Daoy (cell line): ENCODE measurements around the gene FBXO5. TPM values are rescaled to one million over a fixed set of nuclear protein-coding genes. Genes with fewer than 3 reads are reported as not detected.
A peak's percentile ranks its signal among the peaks of the same experiment; 100 is the strongest.
"Not testable (repeated sequence)": the region's sequence is repeated elsewhere in the genome, so short reads cannot be mapped to it uniquely, and the experiment has no call there.

Experiments used
- DNase-seq: peaks from one replicate; pipeline ENCODE4 v3.0.0-alpha.2; 2015; ENCODE audit warnings: low read depth
- total RNA-seq: library from RNA; depleted of rRNA; stranded (reverse); fragments of >200 nt; shearing (Covaris generic); gene quantifications from 2 replicates; pipeline ENCODE4 v1.2.3, GENCODE V29; 2014; rRNA removed

The FBXO5 gene, protein sequence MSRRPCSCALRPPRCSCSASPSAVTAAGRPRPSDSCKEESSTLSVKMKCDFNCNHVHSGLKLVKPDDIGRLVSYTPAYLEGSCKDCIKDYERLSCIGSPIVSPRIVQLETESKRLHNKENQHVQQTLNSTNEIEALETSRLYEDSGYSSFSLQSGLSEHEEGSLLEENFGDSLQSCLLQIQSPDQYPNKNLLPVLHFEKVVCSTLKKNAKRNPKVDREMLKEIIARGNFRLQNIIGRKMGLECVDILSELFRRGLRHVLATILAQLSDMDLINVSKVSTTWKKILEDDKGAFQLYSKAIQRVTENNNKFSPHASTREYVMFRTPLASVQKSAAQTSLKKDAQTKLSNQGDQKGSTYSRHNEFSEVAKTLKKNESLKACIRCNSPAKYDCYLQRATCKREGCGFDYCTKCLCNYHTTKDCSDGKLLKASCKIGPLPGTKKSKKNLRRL
- total RNA-seq = 64.4 and 80.4 TPM in 2 replicates

DNA sequence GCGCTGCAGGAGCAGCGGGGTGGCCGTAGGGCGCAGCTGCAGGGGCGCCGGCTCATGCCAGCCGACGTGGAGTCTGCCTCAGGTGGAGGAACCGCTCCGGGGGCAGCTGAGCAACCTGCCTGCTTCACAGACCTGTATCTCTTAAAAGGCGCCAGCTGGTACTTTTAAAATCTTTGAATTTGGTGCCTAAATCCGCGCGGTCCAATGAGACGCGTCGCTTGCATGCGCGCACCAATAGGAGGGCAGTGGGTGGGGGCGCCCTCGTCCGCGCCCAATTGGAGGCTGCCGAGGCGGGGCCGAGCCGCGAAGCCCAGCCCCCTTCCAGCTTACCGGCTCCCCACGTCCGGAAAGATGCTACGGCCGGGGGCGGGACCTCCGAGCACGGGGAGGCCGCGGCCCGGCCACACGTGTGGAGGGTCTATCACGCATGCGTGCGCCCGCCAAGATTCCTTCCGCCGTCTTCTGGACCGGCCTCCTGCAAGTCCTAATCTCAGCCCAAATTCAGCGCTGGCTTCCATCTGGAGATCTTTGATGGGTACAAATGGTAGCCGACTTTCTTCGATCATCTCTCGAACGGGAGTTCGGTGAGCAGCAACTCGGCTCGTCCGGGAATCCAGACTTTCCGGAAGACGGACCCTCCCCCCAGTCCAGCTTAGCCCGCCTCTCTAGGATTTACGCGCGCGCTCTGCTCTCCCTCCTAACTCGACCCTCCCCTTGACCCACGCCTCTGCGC, at the start of gene FBXO5:
FBXO5 (minus strand) TSS at position 138 of the 733 bp plus-strand sequence; CDS start at position 56, 82 bp downstream.
- peak; percentile 100 for DNase-seq

DNA sequence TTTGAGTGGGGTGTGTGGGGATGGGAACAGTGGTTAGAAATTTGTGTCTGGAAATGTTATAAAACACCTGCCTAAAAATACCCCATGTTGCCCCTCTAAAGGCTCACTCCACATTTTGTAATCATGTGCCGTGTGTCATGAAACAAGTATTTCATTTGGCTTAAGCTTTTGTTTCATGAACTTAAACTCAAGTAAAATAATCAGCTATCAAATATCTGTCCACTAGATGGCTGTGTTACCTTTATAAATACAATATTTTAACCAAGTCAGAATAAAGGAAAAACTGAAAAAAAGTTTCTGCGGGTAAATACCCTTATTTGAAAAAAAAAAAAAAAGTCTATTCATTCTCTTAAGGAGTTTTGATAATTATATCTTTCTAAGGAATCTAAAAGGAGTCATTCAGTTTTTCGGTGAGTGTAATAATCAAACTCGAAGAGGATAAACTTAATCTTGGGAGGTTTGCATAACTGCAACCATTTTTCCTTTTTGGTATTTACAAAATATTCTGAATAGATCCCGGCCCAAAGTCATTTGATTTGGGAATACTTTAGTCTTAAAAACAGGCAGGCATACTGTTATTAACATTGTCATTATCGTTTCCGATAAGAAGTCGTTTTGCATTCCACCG, 49.5 kb upstream of the FBXO5 start:
- peak; percentile 23 for DNase-seq

DNA sequence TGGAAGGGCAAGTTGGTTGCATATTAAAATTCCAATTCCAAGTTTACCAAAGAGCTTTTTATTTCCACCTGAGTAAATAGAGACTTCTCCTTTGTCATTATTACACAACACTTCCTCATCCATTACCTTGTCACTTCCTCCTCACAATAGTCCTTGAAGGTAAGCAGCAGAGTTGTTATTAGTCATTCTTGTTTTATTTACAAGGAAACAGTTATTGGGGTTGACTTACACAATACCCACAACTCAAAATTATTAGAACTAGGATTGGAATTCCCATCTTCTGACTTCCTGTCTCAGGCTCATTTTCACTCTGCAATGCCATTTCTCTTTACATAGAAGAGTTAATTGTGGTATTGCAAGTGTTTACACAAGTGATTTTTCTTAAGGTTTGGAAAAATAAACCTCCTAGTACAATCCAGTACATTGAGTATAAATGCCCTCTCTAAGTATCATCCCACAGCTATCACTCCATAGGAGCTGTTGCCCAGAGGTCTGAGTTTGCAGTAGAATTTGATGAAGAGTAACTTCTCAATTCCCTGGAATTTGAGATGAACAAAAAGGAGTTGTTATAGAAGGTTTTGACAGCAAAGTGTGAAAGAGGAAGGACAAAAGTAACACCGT, 48.6 kb upstream of the FBXO5 start:
- DNase-seq = no peak

DNA sequence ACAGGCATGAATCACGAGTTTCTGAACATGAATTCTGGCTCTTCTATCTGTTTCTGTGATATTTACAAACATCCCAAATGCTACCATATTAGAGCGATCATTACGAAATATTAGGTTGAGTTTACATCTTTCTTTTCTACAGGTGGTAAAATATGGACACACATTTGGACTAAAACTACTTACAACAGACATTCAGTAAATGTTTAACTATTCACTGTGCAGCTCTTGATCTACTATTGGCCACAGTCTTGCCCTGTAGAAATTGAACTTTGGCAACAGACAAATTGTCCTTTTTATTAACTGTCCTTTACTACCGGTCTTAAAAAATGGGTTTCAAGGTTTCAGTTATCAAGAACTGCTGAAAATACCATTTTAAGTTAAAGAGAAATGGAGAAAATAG, 46.1 kb upstream of the FBXO5 start:
- no peak for DNase-seq

DNA sequence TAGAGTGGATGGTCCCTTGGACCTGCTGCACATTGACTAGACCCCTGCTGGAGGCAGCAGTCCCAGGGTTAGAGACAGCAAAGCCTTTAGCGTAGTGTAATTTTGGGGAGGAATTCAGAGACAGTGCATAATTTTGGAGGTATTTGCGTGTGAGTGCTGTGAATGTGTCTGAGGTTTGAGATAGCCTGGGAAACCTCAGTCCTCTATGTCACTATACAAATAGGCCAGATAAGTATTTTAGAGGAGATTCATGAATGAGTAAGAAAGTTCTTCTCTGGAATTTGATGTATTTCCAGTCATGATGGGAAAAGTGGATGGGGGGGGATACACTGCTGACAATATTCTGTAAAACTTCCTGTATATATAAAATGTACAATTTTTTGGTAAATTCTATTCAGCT, 45.4 kb upstream of the FBXO5 start:
- DNase-seq = no peak

DNA sequence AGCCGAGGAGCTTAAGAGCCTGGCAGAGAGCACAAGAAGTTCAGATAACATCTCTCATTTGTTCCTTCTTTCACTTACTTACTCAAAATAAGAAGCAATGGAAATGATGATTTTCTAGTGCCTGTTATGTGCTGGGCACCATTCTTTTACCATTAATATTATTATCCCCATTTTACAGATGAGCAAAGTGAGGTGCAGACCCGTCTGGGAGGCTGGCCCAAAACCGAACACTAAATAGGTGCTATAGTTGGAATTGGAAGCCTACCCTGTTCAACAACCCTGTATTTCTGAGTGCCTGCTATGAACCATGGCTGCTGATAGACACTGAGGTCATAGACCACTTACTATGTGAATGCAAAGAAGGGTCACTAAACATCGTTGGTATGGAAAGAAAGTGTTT, 44.6 kb upstream of the FBXO5 start:
- no peak for DNase-seq

DNA sequence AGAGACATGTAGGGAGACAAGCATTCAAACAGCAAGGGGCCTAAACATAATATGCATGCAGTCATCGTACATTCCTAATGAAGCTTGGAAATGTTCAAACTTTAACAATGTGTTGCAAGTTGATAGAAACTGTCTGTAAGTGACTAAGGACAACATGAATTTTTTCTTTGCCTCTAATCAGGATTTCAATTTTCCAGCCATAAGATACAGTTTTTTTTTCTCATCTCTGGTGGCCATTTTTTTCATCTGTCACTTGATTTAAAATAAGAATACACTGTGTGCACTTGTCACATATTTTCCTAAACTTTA, 41.8 kb upstream of the FBXO5 start:
- DNase-seq = no peak

DNA sequence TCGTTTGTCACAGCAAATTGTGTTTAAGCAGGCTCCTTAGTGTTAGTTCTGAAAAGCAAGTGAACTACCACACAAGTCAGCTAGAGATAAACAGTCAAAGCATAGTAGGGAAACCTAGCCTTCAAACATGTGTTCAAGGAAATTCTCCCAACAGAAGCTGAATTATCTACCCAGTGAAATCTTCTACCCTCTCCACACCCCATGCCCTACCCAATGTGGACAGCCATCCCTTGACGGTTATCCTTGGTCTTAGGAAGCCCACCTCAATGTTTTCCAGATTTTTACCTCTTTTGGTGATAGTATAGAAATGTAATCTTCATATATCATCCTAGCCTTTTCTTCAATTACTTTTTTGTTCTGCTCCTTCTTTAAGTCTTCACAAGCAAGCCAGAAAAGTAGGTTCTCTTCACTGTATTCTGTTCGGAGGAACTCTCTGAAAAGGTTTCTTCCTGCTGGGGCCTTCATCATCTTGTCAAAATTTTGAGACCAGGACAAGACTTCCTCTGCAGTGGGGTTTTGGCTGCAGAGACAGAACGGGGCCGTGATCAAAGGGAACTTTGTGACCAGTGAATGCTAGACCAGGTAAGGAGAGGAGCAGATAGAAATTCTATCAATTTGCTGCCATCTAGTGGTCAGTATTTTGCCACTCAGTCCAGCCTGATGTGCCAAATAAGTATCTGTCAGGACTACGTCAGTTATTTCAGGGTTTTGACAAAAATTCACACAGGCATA, 41.3 kb upstream of the FBXO5 start:
- DNase-seq = peak; percentile 60

DNA sequence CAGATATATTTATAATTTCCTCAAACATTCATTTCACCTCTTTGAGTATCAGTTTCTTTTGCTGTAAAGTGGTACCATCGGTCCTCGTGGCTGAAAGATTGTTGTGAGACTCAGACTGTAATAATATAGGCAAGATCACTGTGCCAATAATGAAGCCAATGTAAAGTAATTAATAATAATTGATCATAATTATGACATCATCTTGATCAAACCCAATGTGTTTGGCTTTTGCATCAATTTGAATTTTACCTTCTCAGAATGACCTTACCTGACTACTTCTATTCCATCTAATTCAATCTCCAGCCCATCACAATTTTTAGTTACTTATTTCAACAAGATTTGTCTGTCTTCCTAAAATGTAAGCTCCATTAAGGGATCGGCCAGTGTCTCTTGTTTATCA, 35.5 kb upstream of the FBXO5 start:
- DNase-seq = no peak

DNA sequence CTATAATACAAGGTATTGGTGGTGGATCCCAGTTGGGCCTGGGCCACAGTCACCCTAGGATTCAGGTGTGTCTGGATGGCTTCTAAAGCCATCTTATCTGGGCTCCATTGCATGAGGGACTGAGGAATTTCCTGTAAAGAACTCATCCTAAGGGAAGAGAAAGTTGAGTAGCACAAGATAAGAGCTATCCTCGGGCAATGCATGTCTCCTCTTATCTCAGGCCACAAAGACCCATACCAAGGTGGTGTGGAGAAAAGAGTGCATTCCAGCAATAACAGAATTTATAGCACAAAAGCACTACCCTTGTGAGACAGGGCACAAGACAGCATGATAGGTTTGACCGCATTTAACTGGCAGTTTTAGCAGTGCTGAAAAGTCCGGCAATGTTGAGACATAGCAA, 34.0 kb upstream of the FBXO5 start:
- no peak for DNase-seq

DNA sequence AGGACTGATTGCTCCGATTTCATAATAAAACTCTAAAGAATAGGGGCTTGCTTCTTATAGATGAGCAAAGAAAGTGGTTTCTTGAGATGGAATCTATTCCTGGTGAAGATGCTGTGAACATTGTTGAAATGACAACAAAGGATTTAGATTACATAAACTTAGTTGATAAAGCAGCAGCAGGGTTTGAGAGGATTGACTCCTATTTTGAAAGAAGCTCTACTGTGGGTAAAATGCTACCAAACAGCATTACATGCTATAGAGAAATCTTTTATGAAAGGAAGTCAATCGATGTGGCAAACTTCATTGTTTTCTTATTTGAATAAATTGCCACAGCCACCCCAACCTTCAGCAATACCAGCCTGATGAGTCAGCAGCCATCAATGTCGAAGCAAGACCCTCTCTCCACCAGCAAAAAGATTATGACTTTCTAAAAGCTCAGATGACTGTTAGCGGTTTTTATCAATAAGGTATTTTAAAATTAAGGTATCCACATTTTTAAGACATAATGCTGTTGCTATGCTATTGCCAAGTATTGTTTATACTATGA, 32.3 kb upstream of the FBXO5 start:
- no peak for DNase-seq

DNA sequence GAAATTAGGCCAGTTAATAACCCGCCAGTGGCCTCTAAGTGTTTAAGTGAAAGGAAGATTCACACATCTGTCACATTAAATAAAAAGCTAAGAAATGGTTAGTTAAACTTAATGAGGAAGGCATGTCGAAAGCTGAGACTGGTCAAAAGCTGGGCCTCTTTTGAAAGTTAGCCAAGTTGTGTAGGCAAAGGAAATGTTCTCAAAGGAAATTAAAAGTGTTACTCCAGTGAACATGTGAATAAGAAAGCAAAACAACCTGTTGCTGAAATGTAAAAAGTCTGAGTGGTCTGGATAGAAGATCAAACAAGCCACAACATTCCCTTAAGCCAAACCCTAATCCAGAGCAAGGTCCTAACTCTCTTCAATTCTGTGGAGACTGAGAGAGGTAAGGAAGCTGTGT, 30.6 kb upstream of the FBXO5 start:
- no peak for DNase-seq

DNA sequence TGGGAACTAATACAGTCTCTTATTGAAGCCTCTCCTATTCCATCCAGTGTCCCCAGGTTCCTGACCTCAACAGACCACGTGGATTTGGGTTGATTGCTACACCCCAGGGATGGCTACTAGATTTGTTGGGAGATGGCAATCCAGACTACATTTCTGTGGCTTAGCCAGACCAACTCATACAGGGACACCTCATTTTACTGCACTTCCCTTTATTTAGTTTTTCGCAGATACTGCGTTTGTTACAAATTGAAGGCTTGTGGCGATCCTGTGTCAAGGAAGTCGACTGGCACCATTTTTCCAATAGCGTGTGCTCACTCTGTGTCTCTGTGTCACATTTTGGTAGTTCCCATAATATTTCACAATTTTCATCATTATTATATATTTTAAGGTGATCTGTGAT, 30.0 kb upstream of the FBXO5 start:
- no peak for DNase-seq

DNA sequence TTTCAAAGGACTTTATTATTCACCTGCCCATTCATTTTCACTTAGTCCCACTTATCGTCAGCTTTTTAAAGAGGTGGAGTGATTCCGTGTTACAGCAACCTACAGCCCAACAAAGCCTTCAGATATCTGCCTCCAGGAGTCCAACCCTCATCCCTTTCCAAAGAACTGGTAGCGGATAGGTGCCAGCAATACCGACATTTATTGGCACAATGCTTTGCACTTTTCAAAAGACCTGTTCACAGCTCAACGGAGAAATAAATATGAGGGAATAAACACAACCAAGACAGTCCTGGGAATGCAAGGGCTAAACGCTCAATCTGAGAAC, 20.5 kb upstream of the FBXO5 start:
- DNase-seq = no peak

DNA sequence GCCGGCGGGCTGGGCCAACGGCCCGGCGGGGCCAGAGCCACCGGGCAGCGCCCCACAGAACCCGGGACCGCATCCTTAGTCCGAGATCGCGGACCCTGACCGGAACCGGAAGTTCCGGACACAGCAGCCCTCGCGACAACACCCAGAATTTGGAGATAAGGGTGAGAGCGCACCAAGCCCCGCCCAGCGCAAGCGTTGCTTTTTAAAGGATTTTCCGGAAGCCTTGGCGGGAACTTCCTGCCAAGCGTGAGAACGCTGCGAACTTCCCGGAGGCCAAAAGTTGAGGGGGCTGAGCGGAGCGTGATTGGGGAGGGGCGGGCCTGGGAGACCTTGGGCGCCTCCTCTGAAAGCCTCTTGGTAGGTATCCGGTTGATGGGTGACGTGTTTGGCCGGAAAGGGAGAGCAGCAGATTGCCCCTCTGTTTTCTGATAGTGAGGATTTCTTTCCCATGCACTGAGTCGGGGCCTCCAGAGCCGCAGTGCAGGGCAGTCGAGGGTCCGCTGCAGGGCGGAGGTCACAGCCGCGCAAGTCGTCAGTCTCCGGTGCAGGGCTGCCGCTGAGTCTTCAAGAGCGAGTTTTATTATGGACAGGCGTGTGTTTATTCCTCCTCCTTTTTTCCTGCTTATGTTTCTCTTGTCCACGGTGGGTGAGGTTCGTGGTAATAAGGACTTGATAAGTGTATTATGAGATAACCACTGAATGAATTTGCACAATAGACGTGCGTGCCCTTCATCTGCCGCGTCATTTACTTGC, 19.9 kb upstream of the FBXO5 start, which contains the start of gene MTRF1L:
MTRF1L (minus strand) TSS at position 97 of the 753 bp plus-strand sequence; CDS start at position 73, 24 bp downstream.
- DNase-seq = peak; percentile 99

DNA sequence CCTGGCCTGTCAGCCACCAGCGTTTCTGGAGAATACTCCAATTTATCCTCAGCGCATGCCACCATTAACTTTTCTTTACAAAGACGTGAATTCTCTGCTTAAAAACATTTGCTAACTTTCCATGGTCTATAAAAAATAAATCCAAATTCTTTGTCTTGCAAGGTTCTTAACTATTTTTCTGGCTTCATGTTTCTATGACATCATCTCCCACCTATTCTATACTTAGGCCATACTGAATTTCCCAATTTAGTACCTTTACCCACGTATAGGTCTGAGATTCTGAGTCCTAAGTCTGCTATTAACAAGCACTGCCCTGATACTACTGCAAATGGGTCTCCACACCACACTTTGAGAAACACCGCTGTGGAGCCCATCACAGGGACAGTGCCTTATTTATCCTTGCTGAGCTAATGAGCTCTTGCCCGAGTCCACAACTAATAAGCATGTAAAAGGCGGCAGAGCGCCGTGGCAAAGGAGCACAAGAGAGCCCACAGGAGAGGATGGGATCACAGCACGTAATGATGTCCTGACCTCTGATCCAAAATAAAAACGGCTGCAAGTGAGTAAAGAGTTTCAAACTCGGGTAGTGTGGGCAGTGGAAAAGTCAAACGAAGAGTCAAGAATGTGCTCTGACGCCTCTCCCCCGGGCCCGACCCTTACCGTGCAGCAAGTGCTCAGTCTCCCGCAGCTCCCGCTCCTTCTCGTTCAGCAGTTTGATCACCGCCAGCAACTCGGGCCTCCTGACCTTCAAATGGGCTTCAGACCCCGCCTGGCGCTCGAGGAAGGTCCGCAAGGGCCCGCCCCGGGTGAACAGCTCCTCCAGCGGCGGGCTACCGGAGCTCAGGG, 19.1 kb upstream of the FBXO5 start:
- peak; percentile 28 for DNase-seq

DNA sequence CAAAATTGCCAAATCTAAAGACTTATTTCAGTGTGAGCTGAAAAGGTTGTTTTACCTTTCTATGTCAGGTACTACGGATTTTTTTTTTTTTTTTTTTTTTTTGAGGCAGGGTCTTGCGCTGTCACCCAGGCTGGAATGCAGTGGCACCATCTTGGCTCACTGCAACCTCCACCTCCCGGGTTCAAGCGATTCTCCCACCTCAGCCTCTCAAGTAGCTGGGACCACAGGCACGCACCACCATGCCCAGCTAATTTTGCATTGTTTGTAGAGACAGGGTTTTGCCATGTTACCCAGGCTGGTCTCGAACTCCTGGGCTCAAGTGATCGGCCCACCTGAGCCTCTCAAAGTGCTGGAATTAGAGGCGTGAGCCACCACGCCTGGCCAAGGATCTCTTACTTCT, 17.9 kb upstream of the FBXO5 start:
- not testable (repeated sequence) for DNase-seq

DNA sequence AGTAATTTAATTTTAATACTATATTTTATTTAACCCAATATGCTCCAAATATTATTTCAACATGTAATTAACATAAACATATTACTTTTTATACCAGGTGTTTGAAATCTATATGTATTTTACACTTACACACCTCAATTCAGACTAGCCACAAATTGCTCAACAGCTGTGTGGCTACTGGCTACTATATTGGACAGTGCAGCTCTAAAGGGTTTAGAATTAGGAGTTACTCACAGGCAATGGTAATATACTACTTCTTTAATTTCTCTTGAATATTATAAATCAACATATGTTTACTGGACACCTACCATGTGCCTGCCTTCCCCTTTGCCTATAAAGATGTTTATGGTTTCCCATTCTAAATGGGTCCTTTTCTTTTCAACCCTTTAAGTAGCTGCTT, 17.4 kb upstream of the FBXO5 start:
- no peak for DNase-seq

DNA sequence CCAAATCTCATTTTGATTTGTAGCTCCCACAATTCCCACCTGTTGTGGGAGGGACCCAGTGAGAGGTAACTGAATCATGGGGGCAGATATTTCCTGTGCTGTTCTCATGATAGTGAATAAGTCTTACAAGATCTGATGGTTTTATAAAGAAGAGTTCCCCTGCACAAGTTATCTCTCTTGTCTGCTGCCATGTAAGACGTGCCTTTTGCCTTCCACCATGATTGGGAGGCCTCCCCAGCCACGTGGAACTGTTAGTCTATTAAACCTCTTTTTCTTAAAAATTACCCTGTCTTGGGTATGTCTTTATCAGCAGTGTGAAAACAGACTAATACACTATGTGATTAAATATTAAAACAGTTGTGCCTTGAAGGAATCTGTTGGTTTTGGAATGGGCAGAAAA, 16.7 kb upstream of the FBXO5 start:
- DNase-seq = not testable (repeated sequence)

DNA sequence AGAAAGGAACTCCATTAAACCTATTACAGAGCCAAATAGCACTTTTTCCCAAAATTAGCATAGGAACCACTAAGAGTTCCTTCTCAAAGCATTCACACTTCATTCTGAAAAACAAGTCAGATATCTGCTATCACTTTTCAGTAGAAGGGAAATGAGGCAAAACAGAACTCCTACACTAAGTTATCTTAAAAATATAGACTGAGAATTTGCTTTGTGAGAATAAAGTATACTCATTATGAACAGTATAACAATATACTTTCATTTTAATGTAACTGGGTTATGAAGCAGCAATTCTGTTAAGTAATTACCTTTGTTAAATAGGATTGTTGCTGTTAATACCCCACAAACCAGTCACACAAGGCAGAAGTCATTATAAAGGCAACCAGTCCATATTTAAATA, 11.0 kb upstream of the FBXO5 start:
- no peak for DNase-seq
